Measurements from ENCODE around the gene FSD2. TPM values are rescaled to one million over a fixed set of nuclear protein-coding genes. Genes with fewer than 3 reads are reported as not detected.

The FSD2 gene
- total RNA-seq, 1 experiment from 2014 or later: not detected

- no peak overlapping the region for H3K4me3 ChIP-seq (ENCODE audit: low read depth, low read length)
- intact Hi-C loops (cut with micrococcal nuclease; ENCODE audit: unreplicated experiment): no loop called here
- CTCF ChIA-PET: no interaction called here
- Mint-ChIP-seq H3K36me3 (ENCODE audit: insufficient read depth, unreplicated experiment) (peaks cover 5% of the 10 kb centered on the region), H3K9me3 (ENCODE audit: unreplicated experiment) (no peaks in the 10 kb centered on the region), H3K4me3 (ENCODE audit: unreplicated experiment) (no peak overlapping the region), H3K27ac (ENCODE audit: unreplicated experiment) (no peak overlapping the region), H3K4me1 (ENCODE audit: low read depth, unreplicated experiment) (no peaks in the 10 kb centered on the region), H3K27me3 (ENCODE audit: insufficient read depth, unreplicated experiment) (peaks cover 3% of the 10 kb centered on the region)
- no TSS peak for BruUV-seq (replicated peaks)
- H3K36me3 ChIP-seq (ENCODE audit: control insufficient read depth, insufficient read depth, low read length): no peaks in the 10 kb centered on the region
- H3K4me1 ChIP-seq: peaks cover 3% of the 10 kb centered on the region; the same call in 1 of the 2 replicates
- no peaks in the 10 kb centered on the region for H3K27me3 ChIP-seq (replicated peaks; ENCODE audit: control insufficient read depth, insufficient read depth, low read length)
- POLR2A ChIA-PET: no interaction called here
- H3K9me3 ChIP-seq: no peaks in the 10 kb centered on the region
- no peak for DNase-seq
- TF ChIP-seq CTCF (IDR thresholded peaks at IDR 0.05; ENCODE audit: insufficient read depth in 1 of 2, low read depth in 1 of 2, low read length in 1 of 2, severe bottlenecking in 1 of 2, unreplicated experiment in 1 of 2): no peak
These were observed 46.2 kb upstream of the FSD2 start for GRCh38 chr15:82851981-82852511.

GRCh38 chr15:82851306-82851850, 45.5 kb upstream of the FSD2 start:
- Histone ChIP-seq H3K36me3 (ENCODE audit: control insufficient read depth, insufficient read depth, low read length) (no peaks in the 10 kb centered on the region), H3K4me1 (no peaks in the 10 kb centered on the region; the same call in 1 of the 2 replicates), H3K27me3 (replicated peaks; ENCODE audit: control insufficient read depth, insufficient read depth, low read length) (no peaks in the 10 kb centered on the region), H3K4me3 (ENCODE audit: low read depth, low read length) (no peak overlapping the region), H3K9me3 (no peaks in the 10 kb centered on the region)
- Mint-ChIP-seq H3K4me1 (ENCODE audit: low read depth, unreplicated experiment) (no peaks in the 10 kb centered on the region), H3K9me3 (ENCODE audit: unreplicated experiment) (no peaks in the 10 kb centered on the region), H3K4me3 (ENCODE audit: unreplicated experiment) (no peak overlapping the region), H3K27ac (ENCODE audit: unreplicated experiment) (no peak overlapping the region), H3K36me3 (ENCODE audit: insufficient read depth, unreplicated experiment) (peaks cover 5% of the 10 kb centered on the region), H3K27me3 (ENCODE audit: insufficient read depth, unreplicated experiment) (peaks cover 3% of the 10 kb centered on the region)
- CTCF ChIA-PET: no interaction called here
- TF ChIP-seq CTCF (IDR thresholded peaks at IDR 0.05; ENCODE audit: insufficient read depth in 1 of 2, low read depth in 1 of 2, low read length in 1 of 2, severe bottlenecking in 1 of 2, unreplicated experiment in 1 of 2): no peak
- no TSS peak for BruUV-seq (replicated peaks)
- intact Hi-C loops (cut with micrococcal nuclease; ENCODE audit: unreplicated experiment): no loop called here
- no peak for DNase-seq
- POLR2A ChIA-PET: no interaction called here

- Histone ChIP-seq H3K9me3 (no peaks in the 10 kb centered on the region), H3K4me1 (no peaks in the 10 kb centered on the region; the same call in 1 of the 2 replicates), H3K4me3 (ENCODE audit: low read depth, low read length) (no peak overlapping the region), H3K36me3 (ENCODE audit: control insufficient read depth, insufficient read depth, low read length) (no peaks in the 10 kb centered on the region), H3K27me3 (replicated peaks; ENCODE audit: control insufficient read depth, insufficient read depth, low read length) (no peaks in the 10 kb centered on the region)
- intact Hi-C loops (cut with micrococcal nuclease; ENCODE audit: unreplicated experiment): no loop called here
- Mint-ChIP-seq H3K27ac (ENCODE audit: unreplicated experiment) (no peak overlapping the region), H3K4me1 (ENCODE audit: low read depth, unreplicated experiment) (no peaks in the 10 kb centered on the region), H3K36me3 (ENCODE audit: insufficient read depth, unreplicated experiment) (peaks cover 5% of the 10 kb centered on the region), H3K4me3 (ENCODE audit: unreplicated experiment) (no peak overlapping the region), H3K27me3 (ENCODE audit: insufficient read depth, unreplicated experiment) (peaks cover 3% of the 10 kb centered on the region), H3K9me3 (ENCODE audit: unreplicated experiment) (no peaks in the 10 kb centered on the region)
- POLR2A ChIA-PET: no interaction called here
- DNase-seq: no peak
- no TSS peak for BruUV-seq (replicated peaks)
- TF ChIP-seq CTCF (IDR thresholded peaks at IDR 0.05; ENCODE audit: insufficient read depth in 1 of 2, low read depth in 1 of 2, low read length in 1 of 2, severe bottlenecking in 1 of 2, unreplicated experiment in 1 of 2): no peak
- CTCF ChIA-PET: interaction anchor here (1.9 kb wide), 1 partner anchor 161 kb away, joined by 9 read pairs; the partner anchor contains the start of gene C15orf40
These were observed 44.9 kb upstream of the FSD2 start for GRCh38 chr15:82850731-82851130.

All from Caco-2 (cell line).